HL-60/S4 treated with retinoic acid at 250 ng/mL for 4 days and 3 days (cell line): ENCODE measurements around the gene PLCD1.
"Not testable (repeated sequence)": the region's sequence is repeated elsewhere in the genome, so short reads cannot be mapped to it uniquely, and the experiment has no call there.

Experiments used
- in situ Hi-C: fragments of 300-500 bp; cut with MboI; formaldehyde crosslinking; loops from 2 replicates; pipeline ENCODE4 v1.7.0; 2022; ENCODE audit warnings: low sequenced_read_pairs

Gene PLCD1

DNA sequence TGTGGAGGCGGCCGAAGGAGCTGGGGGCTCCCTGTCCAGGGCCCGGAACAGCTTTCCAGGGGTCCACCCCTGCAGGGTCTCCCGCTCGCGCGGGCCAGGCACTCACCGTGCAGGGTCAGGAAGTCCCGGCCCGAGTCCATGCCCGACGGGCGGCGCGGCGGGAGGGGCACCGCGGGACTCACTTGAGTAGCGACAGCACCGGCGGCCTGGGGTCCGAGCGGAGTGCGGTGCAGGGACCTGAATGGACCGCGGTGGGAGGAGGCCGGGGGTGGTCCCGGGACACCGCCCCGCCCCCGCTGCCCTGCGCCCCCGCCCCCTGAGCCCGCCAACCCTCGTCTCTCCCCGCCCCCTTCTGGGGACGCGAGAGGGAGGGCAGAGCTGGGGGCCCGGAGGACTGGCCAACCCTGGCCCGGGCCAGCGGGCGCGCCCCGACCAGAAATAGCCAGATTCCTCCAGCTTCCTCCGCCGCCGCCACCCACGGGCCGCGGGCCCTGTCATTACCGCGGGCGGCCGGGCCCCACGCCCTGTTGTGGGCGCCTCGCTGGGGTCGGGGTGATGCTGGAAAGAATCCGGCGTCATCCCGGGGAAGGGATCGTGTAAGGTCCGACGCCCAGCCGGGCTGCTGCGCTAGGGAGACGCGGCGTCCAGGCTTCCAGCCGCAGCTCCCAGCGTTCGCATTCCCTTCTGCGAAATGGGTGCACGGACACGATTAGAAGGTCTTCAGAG lies at the start of gene PLCD1:
Gene PLCD1, minus strand, starts transcription at position 243 of the 726 bp plus-strand sequence. Its CDS starts 103 bp downstream, at position 140.
- in situ Hi-C loops, result no loop called here

GRCh38 chr3:38077073-38077472 lies 47.6 kb upstream of the PLCD1 start:
- in situ Hi-C loops, result not testable (repeated sequence)

DNA sequence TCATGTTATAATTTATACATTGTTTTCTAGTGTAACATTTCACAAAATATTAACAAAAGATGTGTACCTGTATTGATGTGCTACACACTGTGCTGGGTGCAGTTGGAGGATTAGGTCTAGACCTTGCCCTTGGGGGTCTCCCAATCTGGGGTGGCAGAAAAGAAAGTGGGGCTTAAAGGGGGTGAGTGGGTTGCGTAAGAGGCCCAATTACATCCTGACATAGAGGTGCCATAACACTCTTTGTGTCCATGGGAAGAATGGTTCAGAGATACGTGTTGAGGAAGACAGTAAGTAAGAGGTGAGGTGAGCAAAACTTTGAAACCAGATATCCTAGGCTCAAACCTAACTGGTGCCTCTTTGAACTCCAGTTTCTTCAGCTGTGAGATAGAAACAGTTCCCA lies 40.6 kb upstream of the PLCD1 start:
- in situ Hi-C loops, result no loop called here

DNA sequence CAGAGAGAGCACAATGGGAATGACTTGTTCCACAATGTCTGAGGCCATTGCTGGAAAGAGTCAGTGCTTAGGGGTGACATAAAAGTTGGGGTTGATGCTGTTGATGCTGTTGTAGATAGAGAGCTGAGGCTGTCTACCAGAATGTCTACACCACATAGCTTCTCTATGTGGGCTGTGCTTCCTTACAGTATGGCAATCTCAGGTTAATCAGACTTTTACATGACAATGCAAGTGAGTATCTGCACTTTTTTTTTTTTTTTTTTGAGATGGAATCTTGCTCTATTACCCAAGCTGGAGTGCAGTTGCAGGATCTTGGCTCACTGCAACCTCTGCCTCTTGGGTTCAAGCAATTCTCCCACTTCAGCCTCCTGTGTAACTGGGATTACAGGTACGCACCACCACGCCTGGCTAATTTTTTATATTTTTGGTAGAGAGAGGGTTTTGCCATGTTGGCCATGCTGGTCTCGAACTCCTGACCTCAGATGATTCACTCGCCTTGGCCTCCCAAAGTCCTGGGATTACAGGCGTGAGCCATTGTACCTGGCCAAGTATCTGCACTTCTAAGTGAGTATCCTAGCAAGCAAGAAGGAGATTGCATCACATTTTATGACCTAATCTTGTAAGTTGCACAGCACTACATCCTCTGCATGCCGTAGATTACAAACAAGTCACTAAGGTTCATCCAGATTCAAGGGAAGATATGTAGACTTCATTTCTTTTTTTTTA lies 38.2 kb upstream of the PLCD1 start:
- in situ Hi-C loops, result no loop called here

- in situ Hi-C loops, result not testable (repeated sequence)
These were observed 35.0 kb upstream of the PLCD1 start for GRCh38 chr3:38064453-38064852.

- in situ Hi-C loops, result no loop called here
These were observed 33.4 kb upstream of the PLCD1 start for GRCh38 chr3:38062809-38063208.

DNA sequence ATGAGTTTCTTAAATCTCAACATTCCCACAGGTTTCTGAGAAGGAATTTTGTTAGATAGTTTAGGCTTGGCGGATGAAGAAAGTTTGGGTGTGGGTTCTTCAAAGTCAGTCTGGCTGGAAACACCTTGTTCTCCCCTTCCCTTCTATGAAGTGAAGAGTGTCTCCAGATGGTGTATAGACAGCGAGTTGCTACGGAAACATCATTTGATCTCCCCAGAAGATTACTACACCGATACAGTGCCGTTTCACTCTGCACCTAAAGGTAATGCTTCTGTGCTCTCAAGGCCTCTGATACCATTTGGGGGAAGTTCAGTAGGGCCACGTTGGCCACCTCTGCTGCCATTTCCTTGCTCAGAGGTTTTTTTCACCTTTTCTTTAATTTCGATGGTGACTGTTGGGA lies 30.1 kb upstream of the PLCD1 start:
- in situ Hi-C loops, result no loop called here

- in situ Hi-C loops, result no loop called here
These were observed 29.7 kb upstream of the PLCD1 start for GRCh38 chr3:38059148-38059547.

- in situ Hi-C loops, result no loop called here
These were observed 25.1 kb upstream of the PLCD1 start for GRCh38 chr3:38054499-38055001.

DNA sequence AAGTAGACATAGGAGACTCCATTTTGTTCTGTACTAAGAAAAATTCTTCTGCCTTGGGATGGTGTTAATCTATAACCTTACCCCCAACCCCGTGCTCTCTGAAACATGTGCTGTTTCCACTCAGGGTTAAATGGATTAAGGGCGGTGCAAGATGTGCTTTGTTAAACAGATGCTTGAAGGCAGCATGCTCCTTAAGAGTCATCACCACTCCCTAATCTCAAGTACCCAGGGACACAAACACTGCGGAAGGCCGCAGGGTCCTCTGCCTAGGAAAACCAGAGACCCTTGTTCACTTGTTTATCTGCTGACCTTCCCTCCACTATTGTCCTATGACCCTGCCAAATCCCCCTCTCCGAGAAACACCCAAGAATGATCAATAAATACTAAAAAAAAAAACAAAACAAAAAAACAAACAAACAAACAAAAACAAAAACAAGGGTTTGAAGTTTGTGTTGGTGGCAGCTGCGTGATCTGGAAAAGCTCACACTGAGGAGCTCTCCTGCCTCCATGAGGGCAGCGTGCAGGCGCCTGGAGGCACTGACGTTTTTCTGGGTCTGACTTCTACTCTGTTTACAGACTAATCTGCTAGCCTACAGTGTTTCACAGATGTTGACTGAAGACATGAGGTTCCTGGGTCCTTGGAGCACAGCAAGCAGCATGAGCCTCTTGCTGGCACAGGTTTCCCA lies 24.5 kb upstream of the PLCD1 start:
- in situ Hi-C loops, result not testable (repeated sequence)

DNA sequence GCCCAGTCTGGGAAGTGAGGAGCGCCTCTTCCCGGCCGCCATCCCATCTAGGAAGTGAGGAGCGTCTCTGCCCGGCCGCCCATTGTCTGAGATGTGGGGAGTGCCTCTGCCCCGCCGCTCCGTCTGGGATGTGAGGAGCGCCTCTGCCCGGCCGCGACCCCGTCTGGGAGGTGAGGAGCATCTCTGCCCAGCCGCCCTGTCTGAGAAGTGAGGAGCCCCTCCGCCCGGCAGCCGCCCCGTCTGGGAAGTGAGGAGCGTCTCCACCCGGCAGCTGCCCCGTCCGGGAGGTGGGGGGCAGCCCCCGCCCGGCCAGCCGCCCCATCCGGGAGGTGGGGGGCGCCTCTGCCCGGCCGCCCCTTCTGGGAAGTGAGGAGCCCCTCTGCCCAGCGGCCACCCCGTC lies 23.8 kb upstream of the PLCD1 start:
- in situ Hi-C loops, result not testable (repeated sequence)

DNA sequence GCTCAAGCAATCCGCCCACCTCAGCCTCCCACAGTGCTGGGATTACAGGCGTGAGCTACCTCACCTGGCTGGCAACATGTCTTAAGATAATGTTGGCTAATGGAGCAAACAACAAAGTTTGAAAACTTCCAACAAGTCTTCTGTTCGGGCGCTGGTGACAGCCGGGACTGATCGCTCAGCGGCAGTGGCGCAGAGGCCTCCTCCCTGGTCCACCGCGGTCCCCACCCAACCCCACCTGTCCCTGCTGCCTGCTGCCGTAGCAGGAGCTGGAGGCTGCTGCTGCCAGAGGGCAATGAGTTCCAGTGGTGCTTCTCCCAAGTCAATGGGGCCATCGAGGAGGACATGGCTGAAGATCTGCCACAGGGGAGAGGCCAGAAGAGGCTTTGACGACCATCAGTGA lies 21.7 kb upstream of the PLCD1 start:
- in situ Hi-C loops, result no loop called here

- in situ Hi-C loops, result no loop called here
These were observed 20.1 kb upstream of the PLCD1 start for GRCh38 chr3:38049358-38050126.

GRCh38 chr3:38047896-38048295 lies 18.5 kb upstream of the PLCD1 start:
- in situ Hi-C loops, result no loop called here

DNA sequence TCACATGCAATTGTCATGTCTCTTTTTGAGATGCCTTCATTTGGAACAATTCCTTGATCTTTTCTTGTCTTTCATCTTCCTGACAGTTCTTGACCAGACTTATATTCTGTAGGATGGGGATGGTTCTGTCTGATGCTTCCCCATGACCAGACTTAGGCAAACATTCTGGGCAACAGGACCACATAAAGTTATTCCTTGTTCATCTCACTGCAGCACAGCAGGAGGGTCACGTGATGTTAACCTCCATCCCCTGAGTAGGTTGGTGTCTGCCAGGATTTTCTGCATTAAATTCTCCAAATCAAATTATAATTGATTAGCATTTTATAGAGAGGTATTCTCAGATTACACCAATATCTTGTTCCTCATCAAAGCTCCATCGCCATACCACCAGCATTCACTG lies 17.4 kb upstream of the PLCD1 start:
- in situ Hi-C loops, result no loop called here

DNA sequence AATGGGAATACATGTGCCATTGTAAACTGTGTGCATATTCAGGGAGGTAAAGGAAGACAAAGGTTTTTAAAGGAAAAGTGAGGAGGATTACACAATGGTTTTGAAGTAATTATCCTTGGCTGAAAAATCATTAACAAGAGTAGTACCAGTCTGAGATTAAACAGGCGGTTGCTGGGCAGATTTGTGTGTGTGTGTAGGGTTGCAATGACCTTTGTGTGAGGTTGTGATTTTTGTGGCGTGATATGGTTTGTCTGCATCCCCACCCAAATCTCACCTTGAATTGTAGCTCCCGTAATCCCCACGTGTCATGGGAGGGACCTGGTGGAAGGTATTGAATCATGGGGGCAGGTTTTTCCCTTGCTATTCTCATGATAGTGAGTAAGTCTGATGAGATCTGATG lies 16.6 kb upstream of the PLCD1 start:
- in situ Hi-C loops, result no loop called here

DNA sequence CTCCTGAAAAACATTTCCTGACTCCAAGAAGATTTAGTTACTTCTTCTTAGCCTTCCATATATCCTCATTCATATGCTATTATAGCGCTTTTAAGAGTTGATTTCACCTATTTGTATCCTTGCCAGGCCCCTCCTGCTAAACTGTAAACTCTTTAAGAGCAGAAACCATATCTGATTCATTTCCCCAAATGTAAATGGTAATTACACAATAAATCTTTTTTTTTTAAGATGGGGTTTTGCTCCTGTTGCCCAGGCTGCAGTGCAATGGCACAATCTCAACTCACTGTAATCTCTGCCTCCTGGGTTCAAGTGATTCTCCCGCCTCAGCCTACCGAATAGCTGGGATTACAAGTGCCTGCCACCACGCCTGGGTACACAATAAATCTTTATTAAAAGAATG lies 14.0 kb upstream of the PLCD1 start:
- in situ Hi-C loops, result no loop called here

GRCh38 chr3:38040401-38040800 lies 11.0 kb upstream of the PLCD1 start:
- in situ Hi-C loops, result no loop called here

DNA sequence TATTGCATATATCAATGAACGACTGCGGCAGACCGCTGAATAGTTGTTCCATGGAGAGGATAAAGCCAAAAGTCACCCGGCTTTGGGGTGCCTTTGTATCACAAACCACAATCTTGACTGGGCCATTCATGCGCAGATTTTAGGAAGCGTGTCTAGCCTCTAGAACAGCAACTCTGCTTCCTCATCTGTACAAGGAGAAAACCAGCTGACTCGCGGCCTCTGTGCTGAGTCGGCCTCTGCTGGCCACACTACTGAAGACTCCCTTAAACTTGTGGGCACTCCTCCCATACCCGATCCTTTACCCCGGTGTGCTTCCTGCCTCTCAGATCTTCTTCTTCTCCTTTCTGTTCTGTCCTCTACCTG lies 10.4 kb upstream of the PLCD1 start:
- in situ Hi-C loops, result no loop called here

GRCh38 chr3:38039101-38039898 lies 9.9 kb upstream of the PLCD1 start, which contains the start of gene DLEC1:
DLEC1 (plus strand) TSS chr3:38039208; CDS start chr3:38039226, 18 bp downstream.
- in situ Hi-C loops, result no loop called here
